Measurements from ENCODE around the gene SERGEF. TPM values are rescaled to one million over a fixed set of nuclear protein-coding genes. Genes with fewer than 3 reads are reported as not detected.

SERGEF gene
- total RNA-seq, 2 donors from 2014 or later = 27.3 to 32.0 TPM

GRCh38 chr11:17914957-17915356, 97.9 kb downstream of the SERGEF start:
- Histone ChIP-seq H3K4me1 (ENCODE audit: control insufficient read depth in 1 of 2, low read depth in 2 of 2) (no peaks in the 10 kb centered on the region), H3K4me3 (no peak overlapping the region), H3K9me3 (no peaks in the 10 kb centered on the region), H3K36me3 (no peaks in the 10 kb centered on the region), H3K27ac (no peak overlapping the region), H3K27me3 (replicated peaks; ENCODE audit: insufficient read depth) (no peaks in the 10 kb centered on the region)
- ATAC-seq (ENCODE audit: insufficient number of reproducible peaks, low FRiP score, low read depth) (no peak), DNase-seq (ENCODE audit: low spot score) (no peak)
- TF ChIP-seq CTCF (IDR thresholded peaks at IDR 0.05) = no peak

GRCh38 chr11:17907046-17907445, 105.8 kb downstream of the SERGEF start:
- TF ChIP-seq CTCF (IDR thresholded peaks at IDR 0.05) = no peak
- no peak for DNase-seq (ENCODE audit: low spot score)
- no peak overlapping the region for H3K4me3 ChIP-seq
- no peak overlapping the region for H3K27ac ChIP-seq
- H3K4me1 ChIP-seq (ENCODE audit: control insufficient read depth in 1 of 2, low read depth in 2 of 2) = no peaks in the 10 kb centered on the region
- no peaks in the 10 kb centered on the region for H3K27me3 ChIP-seq (replicated peaks; ENCODE audit: insufficient read depth)
- H3K9me3 ChIP-seq = no peaks in the 10 kb centered on the region
- no peak for ATAC-seq (ENCODE audit: insufficient number of reproducible peaks, low FRiP score, low read depth)
- H3K36me3 ChIP-seq = no peaks in the 10 kb centered on the region

GRCh38 chr11:17906436-17906835, 106.4 kb downstream of the SERGEF start:
- Histone ChIP-seq H3K27ac (no peak overlapping the region), H3K4me3 (no peak overlapping the region), H3K9me3 (no peaks in the 10 kb centered on the region), H3K4me1 (ENCODE audit: control insufficient read depth in 1 of 2, low read depth in 2 of 2) (no peaks in the 10 kb centered on the region), H3K27me3 (replicated peaks; ENCODE audit: insufficient read depth) (no peaks in the 10 kb centered on the region), H3K36me3 (no peaks in the 10 kb centered on the region)
- no peak for TF ChIP-seq CTCF (IDR thresholded peaks at IDR 0.05)
- ATAC-seq (ENCODE audit: insufficient number of reproducible peaks, low FRiP score, low read depth) (no peak), DNase-seq (ENCODE audit: low spot score) (no peak)

- TF ChIP-seq CTCF (IDR thresholded peaks at IDR 0.05) = no peak
- H3K27me3 ChIP-seq (replicated peaks; ENCODE audit: insufficient read depth) = no peaks in the 10 kb centered on the region
- ATAC-seq (ENCODE audit: insufficient number of reproducible peaks, low FRiP score, low read depth) (no peak), DNase-seq (ENCODE audit: low spot score) (no peak)
- no peak overlapping the region for H3K27ac ChIP-seq
- H3K4me1 ChIP-seq (ENCODE audit: control insufficient read depth in 1 of 2, low read depth in 2 of 2) = no peaks in the 10 kb centered on the region
- no peak overlapping the region for H3K4me3 ChIP-seq
- H3K36me3 ChIP-seq = no peaks in the 10 kb centered on the region
- H3K9me3 ChIP-seq = no peaks in the 10 kb centered on the region
Observed at GRCh38 chr11:17905477-17905876, 107.4 kb downstream of the SERGEF start.

- H3K4me3 ChIP-seq = no peak overlapping the region
- DNase-seq (ENCODE audit: low spot score) = no peak
- ATAC-seq (ENCODE audit: insufficient number of reproducible peaks, low FRiP score, low read depth) = no peak
- no peak overlapping the region for H3K27ac ChIP-seq
- TF ChIP-seq CTCF (IDR thresholded peaks at IDR 0.05) = no peak
- no peaks in the 10 kb centered on the region for H3K9me3 ChIP-seq
- H3K27me3 ChIP-seq (replicated peaks; ENCODE audit: insufficient read depth) = no peaks in the 10 kb centered on the region
- no peaks in the 10 kb centered on the region for H3K36me3 ChIP-seq
- no peaks in the 10 kb centered on the region for H3K4me1 ChIP-seq (ENCODE audit: control insufficient read depth in 1 of 2, low read depth in 2 of 2)
Observed at GRCh38 chr11:17901481-17901880, 111.4 kb downstream of the SERGEF start.

All from thoracic aorta (tissue), 2 donors.